NK-92 treated with Interleukin-12 subunit alpha and Interleukin-12 subunit beta, amount 100 ng/mL, for 24 hours (cell line): ENCODE measurements around the gene ADGRG1.
A peak's percentile ranks its signal among the peaks of the same experiment; 100 is the strongest.

Experiments
- DNase-seq: peaks from one replicate; lab custom pipeline; 2025; lab: John Stamatoyannopoulos, UW

The ADGRG1 gene

DNA sequence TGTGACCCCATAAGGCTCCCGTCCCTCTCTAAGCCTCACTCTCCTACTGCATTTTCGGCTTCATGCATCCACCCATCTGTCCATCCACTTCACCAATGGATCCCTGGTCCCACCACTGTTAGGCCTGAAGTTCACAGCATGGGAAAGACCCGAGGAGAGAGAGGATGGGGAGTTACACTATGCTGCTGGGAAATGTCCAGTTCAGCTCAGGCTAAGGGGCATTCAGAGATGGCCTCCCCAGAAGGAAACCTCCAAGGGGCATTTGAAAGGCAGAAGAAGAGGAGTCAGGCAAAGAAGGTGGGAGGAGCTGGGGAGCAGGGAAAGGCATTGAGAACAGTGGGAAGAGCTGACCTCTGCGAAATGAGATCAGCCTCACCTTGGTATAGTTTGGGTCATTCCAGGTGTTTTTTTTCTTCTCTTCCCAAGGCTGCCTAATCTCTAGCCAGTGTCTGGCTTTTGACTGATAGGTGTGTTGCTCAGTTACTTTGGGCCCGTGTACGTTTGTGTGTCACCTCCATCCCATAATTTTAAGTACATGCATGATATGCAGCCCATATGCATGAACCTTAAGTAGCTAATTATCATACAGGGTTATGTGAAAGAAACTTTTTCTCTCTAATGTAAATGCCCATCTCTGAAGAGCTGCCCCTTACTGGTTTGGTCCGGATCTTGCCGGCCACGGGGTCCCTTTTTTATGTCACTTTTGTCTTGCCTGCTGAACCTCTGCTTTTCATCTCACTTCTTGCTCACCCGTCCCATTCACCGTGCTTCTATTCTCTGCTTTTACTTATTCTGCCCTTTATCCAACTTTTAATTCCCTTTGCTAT, 54.6 kb downstream of the ADGRG1 start:
- no peak for DNase-seq

DNA sequence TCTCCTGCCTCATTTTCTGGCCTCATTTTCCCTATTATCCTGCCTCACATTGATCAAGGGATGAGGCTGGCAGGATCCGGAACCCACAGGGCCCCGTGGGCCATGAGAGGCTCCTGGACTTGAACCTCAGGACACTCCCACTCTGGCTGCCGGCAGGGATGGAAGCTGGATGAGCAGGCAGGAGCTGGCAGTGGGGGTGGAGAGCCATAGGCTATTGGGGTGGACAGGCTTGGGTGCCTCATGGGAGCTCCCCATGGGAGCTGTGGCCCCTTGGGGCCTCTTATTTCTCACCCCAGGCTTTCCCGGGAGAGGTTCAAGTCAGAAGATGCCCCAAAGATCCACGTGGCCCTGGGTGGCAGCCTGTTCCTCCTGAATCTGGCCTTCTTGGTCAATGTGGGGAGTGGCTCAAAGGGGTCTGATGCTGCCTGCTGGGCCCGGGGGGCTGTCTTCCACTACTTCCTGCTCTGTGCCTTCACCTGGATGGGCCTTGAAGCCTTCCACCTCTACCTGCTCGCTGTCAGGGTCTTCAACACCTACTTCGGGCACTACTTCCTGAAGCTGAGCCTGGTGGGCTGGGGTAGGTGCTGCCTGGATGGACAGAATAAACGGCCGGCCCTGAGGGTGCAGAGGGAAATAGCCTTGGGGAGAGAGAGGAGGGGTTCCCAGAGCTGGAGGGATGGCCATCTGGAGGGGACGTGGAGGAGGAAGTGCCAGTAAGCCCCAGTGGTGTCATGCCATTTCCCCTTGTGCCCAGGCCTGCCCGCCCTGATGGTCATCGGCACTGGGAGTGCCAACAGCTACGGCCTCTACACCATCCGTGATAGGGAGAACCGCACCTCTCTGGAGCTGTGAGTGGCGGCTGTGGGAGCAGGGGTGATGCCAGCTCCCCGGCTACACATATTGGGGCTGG, 55.5 kb downstream of the ADGRG1 start:
- no peak for DNase-seq

DNA sequence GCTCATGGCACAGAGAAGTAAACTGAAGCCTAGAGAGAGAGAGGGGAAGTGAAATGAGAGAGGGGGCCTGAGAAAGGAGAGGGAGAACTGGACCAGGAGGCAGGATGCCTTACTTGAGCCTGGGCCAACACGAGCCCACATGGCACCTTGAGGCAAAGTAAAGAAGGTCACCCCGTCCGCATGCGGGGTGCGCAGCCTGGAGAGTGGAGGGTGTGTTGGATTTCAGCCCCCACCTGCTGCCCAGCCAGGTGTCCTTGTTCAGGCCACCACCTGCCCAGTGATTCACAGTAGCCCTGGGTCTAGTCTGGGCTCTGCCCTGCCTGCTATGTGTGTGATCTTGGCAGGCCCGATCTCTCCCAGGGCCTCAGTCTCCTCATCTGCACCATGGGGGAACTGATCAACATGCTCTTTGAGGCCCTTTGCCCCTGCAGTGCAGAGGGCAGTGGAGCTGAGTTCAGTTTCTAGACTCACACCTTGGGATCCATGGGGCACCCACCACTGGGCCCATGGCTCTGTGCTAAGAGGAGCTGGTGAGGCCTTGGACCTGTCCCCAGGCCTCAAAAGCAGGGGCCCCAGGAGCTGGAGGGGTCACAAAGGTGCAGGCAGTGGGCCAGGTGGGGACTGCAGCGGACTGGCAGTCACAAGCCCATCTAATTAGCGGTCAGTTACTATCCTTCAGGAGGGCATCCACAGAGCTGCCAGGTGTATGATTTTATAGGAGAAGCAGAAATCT, 56.4 kb downstream of the ADGRG1 start:
- DNase-seq = no peak

DNA sequence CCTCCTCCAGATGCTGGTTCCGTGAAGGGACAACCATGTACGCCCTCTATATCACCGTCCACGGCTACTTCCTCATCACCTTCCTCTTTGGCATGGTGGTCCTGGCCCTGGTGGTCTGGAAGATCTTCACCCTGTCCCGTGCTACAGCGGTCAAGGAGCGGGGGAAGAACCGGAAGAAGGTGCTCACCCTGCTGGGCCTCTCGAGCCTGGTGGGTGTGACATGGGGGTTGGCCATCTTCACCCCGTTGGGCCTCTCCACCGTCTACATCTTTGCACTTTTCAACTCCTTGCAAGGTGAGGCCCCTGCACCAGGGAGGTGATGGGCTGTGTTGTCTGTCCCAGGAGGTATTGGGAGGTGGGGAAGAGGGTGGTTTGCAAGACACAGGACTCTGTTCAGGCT, 57.2 kb downstream of the ADGRG1 start:
- no peak for DNase-seq

DNA sequence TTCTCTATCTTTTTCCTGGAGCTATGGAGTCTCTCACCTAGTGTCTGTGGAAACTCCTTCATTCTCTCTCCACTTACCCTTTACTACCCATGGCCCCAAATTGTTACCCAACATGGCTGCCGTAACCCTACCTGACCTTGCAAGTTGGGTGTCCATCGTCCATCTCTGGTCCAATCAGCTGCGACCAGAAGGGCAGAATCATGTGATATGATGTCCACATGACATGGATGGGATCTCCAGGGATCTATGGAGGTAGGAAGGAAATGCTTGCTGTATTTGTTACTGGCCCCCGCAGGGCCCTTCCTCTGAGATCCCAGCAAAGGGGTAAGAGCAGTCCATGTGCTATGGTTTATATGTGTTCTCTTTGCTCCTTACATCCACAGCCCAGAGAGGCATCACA, 58.1 kb downstream of the ADGRG1 start:
- DNase-seq = no peak

DNA sequence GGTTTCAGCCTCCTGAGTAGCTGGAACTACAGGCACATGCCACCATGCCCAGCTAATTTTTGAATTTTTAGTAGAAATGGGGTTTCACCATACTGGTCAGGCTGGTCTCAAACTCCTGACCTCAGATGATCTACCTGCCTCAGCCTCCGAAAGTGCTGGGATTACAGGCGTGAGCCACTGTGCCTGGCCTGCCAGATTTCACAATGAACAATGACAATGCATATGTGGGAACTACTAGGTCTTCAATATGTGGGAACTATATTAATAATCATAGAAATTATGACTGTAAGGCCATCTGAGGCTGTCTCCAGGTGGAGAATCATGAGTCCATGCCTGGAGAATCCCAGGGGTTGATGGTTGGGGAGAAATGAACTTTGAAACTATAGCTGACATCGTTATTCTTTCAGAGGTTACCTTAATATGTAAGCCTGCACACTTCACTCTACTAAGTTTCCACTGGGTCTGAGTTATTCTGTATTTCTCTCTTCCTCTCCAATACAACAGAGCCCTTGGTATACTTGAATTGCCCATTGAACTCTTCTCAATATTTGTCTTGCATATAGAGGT, 59.0 kb downstream of the ADGRG1 start:
- no peak for DNase-seq

DNA sequence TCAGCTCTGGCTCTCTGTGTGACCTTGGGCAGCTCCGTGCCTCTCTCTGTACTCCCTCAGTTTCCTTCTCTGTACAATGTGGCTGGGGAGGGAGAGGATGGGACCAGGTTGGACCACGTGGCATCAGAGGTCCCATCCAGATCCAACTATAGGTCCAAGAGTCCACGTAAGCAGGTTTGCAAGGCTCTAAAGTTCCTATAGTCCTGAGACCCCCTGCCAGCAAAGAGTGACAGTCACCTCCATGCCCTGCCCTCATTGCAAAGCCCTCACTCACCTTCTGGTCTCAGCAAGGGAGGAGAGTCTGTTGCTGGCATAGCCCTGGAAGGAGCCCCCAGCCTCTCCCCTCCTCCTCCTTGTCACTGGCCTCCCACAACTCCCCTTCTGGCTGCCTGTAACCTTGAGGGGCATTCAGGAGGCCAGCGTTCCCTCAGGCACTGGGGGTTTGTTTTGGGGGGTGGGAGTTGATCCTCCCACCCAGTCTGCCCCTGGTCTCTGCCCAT, 60.1 kb downstream of the ADGRG1 start:
- DNase-seq = no peak

DNA sequence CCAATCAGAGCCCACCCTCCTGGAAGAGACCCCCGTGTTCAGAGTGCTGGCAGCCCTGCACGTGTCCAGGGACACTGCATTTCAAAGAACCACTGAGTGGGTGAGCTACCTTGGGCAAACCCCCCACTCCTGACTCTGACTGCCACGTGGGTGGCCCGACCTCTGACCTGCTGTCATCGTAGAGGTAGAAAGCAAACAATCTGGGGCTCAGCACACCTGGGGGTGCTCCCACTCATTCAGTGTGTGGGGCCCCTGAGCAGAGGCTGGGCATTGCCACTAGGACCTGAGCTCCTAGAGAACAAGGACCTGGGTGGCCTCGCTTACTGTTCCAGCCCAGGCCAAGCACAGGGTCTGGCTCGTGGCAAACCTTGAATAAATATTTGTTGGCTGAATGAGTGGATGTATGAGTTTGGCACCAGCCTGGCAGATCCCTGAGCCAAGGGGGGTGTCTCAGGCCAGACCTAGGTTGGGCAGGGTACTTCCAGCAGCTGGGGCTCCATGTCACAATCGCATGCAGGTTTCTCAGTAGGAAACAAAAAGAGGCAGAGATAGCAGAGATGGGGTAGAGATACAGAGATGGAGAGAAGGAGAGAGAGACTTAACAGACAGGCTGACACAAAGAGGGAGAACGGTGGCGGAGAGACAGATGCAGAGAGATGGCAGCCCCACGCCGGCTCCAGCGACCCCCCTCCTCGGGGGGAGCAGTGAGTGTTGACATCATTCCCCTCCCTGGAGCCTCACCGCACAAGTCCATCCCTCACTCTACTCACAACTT, 60.7 kb downstream of the ADGRG1 start:
- no peak for DNase-seq

DNA sequence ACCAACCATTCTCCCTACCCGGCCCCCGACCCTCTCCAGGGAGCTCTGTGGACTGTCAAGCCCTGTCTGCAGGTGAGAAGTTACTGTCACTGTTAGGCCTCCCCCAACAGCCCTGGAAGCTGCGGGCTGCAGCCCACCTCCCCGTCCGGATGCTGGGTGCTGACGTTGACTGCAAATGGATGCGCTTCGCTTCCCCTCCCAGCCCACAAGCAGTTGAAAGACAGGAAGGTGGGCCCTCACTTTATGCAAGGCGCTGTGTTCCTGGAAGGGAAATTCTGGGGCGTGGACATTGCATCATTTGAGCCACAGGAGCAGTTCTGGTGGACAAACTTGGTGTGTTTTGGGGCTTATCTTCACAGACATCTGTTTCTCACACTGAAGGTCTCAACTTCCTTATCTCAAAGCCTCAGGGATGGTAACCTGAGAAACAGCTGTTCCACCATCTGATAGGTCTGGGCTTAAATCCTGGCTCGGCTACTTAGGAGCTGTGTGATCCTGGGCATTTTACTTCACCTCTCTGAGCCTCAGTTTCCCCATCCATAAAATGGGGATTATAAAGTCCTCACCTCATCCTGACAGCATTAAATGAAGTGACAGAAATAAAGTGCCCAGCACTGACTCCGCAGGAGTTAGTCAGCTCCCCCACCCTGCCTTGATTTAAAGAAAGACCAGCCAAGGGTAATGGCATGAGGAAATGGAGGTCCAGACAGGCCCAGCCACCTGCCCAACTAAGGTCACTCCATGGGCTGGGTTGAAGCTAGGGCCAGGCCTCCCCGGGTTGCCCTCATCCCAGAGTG, 61.5 kb downstream of the ADGRG1 start:
- DNase-seq = peak; percentile 38

DNA sequence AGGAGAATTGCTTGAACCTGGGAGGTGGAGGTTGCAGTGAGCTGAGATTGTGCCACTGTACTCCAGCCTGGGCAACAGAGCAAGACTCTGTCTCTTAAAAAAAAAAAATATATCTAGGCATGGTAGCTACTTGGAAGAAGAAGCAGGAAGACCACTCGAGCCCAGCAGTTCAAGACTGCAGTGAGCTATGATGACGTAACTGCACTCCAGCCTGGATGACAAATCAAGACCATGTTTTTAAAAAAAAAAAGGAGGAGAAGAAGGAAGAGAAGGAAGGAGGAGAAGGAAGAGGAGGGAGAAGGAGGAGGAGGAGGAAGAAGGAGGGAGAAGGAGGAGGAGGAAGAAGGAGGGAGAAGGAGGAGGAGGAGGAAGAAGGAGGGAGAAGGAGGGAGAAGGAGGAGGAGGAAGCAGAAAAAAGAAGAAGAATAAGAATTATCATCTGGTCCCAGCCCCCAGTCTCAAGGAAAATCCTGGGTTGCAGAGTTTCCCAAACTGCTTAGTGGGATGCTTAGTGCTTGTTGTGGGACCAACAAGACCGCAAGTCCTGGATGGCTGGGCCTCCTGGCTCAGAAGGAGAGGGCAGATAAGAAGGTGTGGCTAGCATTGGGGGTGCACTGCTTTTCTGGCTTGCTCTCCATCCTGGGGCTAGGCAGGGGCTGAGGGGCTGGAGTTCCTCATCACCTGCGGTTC, 62.5 kb downstream of the ADGRG1 start:
- no peak for DNase-seq

DNA sequence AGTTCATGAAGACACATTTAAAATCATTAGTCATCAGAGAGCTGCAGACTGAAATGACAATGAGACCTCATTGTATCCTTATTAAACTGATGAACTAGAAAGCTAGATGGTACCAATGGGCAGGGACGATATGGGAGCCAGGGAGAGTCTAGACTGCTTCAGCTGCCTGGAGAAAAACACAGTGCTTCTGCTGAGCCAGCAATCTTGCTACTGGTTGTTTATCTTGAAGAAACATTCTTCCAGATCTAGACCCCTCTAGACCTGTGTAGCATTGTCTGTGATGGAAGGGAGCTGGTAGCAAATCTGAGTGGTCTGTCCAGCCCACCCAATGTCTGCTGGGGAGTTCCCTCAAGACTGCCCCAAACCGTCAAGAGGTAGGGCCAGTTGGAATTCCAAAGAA, 64.2 kb downstream of the ADGRG1 start:
- no peak for DNase-seq

DNA sequence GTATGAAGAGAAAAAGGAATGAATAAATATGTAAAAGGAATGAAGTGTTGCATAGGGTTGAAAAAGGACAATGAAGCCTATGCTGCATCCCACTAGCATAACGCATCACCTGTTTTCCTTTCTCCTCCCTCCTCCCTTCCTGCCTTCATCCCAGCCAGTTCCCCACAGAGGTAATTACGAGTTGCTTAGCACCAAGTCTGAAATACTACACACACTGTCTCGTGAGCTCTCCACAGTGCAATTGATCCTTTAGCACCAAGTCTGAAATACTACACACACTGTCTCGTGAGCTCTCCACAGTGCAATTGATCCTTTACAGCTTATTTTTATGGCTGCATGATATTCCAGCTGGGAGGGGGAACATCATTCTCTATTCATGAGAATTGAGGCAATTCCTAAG, 65.1 kb downstream of the ADGRG1 start:
- no peak for DNase-seq

DNA sequence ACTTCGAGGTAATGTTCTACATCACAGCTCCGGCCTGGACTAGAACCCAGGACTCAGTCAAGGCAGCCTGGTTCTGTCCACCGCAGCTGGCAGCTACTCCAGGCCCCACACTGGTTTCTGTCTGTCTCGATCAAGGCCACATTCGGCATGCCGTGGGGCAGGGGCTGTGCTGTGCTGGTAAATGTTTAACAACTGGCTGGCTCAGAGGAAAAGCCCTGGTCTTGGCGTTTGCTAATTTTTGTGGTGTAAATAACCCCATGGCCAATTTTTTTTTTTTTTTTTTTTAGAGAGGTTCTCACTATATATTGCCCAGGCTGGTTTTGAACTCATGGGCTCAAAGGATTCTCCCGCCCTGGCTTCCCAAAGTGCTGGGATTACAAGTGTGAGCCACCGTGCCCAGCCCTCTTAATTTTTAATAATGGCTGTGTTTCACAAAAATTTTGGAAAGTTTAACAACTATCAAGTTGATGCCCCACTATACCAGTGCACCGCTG, 65.8 kb downstream of the ADGRG1 start:
- DNase-seq = no peak

DNA sequence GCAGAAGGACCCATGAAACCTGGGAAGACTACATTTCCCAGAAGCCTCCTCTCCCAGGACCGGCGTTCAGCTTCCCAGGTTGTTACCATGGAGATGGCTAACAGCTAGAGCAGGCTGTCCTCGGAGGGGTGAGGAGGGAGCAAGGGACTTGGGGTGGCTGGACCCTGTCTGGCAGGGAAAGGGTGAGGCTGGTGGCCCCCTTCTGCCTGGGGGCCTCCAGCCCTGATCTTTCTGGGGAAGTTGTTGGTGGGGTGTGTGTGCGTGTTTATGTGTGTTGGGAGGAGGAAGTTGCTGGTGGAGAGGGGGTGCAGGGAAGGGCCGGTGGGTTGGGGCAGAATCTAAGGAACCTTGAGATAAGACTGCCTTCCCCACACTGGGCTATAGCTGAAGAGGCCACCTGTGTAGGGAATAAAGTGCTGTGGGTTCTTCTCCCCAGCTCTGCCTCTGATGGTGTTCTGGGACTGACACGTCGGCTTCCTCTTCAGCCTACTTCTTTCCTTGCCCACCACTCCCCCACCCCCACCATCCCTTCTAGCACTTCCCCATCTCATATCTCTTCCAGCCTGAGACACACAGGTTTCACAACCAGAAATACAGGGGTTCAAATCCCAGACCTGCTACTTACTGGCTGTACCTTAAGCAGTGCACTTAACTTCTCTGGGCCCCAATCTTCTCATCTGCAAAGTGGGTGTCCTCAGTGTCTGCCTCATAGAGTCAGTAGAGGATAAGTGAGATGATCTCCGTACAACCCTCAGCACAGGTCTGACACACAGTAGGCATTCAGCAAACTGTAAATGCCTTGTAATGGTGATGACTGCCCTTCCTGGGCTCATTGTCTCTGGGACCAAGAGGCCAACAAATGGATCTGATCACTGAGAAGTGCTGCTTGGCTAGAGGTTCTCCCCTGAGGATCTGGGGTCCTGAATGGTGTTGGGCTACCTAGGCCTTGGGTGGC, 66.6 kb downstream of the ADGRG1 start, which contains the start of gene DRC7:
DRC7 (plus strand) TSS at position 82 of the 955 bp plus-strand sequence. CDS start 3,144 bp downstream, outside the sequence.
- no peak for DNase-seq

DNA sequence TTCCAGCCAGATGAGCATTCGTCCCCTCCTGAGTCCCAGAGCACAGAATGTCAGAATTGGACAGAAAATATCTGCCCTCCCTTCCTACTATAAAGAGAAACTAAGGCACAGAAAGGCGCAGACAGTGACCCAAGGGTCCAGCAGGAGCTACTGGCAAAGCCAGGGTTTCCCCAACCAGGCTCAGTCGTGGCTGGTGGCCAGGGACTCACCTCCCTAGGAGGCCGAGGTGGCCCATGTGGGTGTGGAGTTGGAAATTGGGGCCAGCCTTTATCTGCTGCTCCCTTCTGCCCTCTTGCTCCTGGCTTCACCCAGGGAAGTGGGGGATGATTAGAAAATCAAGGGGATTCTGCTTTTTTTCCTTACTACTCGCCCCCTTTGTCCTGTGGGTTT, 67.2 kb downstream of the ADGRG1 start:
- no peak for DNase-seq

DNA sequence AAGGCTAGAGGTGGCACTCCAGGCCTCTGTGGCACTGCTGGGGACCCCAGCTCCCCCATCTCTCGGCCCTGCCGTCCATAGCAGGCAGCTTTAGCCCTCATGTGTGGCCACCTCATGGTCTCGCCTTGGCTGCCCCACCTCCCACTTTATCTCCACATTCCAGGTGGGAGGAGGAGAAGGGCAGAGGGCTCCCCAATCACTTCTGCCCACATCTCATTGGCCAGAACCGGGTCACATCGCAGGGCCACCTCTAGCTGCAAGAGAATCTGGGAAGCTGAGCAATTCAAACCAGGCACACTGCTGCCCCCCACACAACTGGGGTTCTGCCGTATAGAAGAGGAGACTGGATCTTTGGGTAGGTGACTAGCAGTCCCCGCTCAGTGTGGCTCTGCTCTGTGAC, 67.8 kb downstream of the ADGRG1 start:
- no peak for DNase-seq

DNA sequence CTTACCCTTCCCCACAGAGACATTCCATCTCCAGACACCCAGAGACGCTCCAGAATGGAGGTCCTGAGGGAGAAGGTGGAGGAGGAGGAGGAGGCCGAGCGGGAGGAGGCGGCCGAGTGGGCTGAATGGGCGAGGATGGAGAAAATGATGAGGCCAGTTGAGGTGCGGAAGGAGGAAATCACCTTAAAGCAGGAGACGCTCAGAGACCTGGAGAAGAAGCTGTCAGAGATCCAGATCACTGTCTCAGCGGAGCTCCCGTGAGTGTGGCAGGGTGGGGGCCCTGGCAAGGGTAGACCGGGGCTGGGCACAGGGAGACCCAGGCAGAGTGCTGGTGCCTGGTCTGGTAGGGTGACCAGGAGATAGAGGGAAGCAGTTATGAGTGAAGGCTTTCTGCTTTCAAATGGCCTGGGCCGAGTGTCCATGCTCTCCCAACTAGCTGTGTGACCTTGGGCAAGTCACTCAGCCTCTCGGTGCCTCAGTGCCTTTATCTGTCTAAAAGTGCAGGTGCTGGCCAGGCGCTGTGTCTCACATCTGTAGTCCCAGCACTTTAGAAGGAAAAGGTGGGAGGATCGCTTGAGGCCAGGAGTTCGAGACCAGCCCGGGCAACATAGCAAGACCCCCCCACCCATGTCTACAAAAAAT, 69.6 kb downstream of the ADGRG1 start:
- no peak for DNase-seq
